HG03039 (cell line): ENCODE results near the gene DAW1.
"Not testable (repeated sequence)": the region's sequence is repeated elsewhere in the genome, so short reads cannot be mapped to it uniquely, and the experiment has no call there.

Experiments used
- ATAC-seq: cut with Tn5 transposase; IDR thresholded peaks from one replicate; pipeline ENCODE4 v1.9.1; 2021; ENCODE audit warnings: mild to moderate bottlenecking, moderate library complexity; ENCODE audit not compliant: unreplicated experiment

DAW1 gene, protein sequence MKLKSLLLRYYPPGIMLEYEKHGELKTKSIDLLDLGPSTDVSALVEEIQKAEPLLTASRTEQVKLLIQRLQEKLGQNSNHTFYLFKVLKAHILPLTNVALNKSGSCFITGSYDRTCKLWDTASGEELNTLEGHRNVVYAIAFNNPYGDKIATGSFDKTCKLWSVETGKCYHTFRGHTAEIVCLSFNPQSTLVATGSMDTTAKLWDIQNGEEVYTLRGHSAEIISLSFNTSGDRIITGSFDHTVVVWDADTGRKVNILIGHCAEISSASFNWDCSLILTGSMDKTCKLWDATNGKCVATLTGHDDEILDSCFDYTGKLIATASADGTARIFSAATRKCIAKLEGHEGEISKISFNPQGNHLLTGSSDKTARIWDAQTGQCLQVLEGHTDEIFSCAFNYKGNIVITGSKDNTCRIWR

DNA sequence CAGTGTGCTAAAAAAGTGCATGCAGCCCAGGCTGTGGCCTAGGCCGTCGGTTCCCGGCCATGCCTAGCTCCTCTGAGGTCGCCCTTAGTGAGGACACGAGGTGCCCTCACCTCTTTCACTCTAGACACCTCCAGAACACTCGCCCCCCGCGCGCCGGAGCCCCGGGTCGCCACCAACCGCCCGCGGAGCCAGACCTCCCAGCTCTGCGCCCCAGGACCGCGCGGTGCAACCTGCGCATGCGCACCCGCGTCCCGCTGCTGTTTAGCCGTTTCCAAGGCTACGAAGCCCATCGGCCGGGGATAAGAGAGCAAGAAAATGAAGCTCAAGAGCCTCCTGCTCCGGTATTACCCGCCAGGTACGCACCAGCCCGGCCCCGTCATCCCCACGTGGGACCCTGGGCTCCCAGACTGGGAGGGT, at the start of gene DAW1:
Gene DAW1, plus strand, starts transcription at position 257 of the 417 bp plus-strand sequence. Its CDS starts 59 bp downstream, at position 316.
- no peak for ATAC-seq

DNA sequence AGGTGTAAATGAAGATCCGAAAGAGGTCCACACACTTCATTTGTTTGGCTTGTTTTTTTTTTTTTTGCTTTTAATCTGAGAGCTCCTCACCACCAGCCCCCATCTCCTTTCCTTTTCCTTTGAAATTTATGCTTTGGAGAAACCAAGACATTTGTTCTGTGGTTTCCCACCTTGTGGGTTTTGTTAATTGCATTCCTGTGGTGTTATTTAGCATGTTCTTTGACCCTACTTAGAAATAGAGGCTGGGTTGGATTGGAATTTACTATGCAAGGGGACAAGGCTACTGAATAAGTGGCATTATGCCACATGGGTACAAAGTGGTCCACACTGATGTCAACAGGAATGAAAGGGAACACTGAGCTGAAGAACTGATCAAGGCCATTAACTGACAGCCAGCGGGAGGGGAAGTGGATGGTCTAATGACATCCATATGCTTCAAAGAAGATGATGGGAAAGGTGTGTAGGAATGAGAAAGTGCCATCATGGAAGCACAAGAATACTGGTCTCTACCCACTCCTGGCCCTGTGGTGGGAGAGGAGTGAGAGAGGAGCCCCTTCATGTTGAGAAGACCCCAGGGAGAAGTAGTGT, 48.9 kb upstream of the DAW1 start:
- ATAC-seq = no peak

DNA sequence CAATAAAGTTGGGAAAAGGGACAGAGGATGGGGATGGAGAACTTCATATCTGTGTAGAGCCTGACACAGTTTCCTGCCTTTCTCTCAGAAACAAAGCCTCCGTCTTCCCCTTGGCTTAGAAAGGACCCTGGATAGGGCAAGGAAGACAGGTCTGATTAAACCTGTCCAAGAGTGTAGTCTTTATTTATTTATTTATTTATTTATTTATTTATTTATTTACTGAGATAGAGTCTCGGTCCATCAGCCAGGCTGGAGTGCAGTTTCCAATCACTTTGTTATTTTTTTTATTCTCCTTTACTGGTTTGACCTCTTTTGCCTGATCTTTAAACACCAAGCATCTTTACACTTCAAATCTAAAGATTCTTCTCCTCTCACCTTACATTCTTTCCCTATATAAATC, 47.5 kb upstream of the DAW1 start:
- no peak for ATAC-seq

DNA sequence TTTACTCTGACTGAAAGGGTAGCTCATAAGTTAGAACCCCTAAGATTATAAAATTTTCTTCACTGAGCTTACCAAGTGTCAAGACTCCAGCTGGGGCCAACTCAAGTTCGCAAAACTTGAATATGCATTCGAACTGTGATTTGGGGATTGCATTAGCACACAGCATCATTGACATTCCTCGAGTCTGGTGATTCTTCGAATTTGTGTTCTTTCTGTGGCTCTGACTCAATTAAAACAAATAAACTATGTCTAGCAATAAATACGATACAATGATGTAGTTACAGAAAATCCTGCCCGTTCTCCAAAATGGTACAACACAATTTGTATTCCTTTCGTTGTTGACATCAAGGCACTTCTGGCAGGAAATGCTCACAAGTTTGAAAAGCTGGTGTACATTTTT, 46.7 kb upstream of the DAW1 start:
- no peak for ATAC-seq

DNA sequence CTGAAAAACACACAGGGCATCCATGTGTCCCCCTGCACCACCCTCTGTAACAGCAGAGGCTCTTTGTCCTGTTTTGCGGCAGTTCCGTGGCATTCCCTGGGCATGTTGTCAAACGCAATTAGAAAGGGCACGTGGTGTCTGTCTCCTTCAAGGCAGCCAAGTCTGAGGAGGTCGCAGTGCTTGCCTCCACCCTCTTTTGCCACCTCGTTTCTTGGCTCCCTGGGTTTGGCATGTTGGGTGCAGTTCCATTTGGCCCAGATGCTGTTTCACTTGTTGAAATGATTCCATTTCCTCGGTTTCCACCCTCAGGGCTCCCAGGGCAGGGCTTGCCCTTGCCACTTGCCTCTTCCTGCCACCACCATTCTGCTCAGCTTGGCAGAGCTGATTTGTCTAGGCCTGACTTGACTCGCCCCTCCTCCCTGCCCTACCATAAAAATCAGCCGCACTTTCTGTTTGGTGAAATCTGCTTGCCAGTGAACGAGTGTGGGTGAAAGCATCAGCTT, 45.4 kb upstream of the DAW1 start:
- ATAC-seq = no peak

DNA sequence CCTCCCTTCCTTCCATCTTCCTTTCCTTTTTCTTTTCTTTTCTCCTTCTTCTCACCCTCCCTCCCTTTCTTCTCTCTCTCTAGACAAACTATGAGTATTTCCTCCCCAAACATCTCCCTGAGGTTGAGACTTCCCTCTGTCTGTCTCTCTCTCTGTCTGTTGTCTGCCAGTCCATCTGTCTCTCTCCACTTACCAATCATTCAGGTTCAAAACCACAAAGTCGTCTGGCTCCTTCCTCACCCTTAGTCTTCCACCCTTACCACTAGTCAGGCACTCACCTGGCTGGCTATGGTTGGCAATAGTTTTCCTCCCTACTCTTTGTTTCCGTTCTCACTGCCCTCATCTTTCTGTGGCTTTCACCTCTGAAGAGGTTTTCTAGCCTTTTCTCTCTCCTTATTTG, 44.9 kb upstream of the DAW1 start:
- no peak for ATAC-seq

DNA sequence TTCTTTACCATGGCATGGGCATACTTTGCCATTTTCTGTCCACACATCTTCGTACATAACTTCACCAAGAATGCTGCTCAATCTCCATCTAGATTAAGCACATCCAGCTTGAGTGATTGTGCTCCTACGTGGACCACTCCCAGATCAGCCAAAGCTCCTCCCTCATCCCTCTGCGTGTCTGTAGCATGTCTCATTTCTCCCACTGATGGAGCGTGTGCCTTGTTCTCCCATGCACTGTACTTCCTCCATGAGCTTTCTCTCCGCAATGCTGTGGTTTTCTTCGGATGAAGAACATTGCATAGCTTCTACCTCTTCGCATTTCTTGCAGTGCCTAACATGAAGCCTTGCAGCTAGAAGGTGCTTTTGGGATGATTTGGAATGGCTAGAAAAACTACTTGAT, 44.3 kb upstream of the DAW1 start:
- ATAC-seq = no peak

DNA sequence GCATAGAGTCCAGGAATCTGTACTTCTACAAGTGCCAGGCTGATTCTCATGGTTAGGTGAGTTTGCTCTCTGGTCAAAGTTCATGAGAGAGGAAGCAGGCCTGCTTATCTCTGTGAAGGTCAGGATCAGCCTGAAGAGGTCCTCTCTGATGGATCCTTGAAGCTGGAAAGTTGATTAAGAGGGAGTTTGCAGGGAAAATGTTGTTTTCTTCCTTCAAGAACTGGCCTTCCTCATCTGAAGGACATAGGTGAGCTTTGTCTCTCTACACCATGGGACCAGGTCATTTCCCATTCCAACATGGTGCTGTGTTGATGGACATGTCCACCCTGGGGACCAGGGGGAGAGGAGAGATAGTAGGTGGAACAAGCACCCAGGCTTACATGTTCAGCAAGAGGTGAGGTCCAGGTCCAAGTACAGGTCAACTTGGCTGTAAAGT, 42.9 kb upstream of the DAW1 start:
- no peak for ATAC-seq

DNA sequence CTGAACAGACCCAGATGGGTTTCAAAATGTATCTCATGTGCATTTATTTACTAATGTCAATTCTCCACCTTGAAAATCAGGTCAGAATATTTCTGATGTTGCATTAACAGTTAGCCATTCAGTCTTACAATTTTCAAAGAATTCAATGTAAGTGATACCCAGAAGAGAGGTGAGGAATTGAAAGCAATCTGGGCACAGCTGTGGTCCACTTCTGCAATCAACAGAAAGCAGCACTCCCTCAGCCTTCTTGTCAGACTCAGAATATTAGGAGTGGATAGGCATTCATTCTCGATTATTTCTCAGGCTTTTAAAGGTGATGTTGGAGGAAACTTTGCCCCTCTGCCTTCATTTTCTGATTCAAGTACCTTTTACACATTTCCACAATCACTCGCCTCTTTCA, 42.1 kb upstream of the DAW1 start:
- no peak for ATAC-seq

DNA sequence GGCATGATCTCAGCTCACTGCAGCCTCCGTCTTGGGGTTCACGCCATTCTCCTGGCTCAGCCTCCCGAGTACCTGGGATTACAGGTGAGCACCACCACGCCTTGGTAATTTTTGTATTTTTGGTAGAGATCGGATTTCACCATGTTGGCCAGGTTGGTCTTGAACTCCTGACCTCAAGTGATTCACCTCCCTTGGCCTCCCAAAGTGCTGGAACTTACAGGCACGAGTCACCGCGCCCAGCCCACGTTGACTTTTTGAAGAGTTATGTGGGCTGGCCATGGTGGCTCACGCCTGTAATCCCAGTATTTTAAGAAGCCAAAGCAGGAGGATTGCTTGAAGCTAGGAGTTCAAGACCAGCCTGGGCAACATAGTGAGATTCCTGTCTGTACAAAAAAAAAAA, 37.0 kb upstream of the DAW1 start:
- ATAC-seq = no peak

DNA sequence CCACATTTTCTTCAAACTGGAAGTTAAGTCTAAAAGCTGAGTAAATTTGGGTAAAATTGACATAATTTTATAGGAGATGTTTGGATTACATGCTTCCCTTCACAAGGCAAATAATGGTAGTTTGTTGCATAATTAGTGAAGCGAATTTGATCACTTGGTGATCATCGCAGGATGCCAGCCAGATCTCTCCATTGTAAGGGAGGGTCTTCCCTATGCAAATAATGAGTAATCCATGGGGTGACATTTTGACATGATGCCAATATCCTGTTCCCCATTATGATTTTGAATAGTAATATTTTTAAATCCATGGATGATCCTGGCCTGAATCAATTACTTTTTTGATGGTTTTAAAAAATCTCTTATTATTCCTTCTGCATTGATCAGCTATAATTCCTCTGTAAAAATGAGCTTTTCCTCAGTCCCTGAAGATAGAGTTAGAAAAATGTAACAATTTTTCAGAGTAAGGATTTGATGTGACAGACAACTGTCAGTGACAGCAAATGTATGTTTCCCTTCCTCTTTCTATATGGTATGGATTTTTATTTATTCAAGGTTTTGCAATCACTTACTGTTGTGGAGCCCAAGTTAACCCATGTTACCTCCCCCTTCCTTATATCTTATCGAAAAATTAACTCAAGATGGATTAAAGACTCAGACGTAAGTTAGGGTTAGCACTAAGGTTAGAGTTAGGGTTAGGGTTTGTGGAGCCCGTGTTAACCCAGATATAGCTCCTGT, 36.3 kb upstream of the DAW1 start:
- ATAC-seq = no peak

DNA sequence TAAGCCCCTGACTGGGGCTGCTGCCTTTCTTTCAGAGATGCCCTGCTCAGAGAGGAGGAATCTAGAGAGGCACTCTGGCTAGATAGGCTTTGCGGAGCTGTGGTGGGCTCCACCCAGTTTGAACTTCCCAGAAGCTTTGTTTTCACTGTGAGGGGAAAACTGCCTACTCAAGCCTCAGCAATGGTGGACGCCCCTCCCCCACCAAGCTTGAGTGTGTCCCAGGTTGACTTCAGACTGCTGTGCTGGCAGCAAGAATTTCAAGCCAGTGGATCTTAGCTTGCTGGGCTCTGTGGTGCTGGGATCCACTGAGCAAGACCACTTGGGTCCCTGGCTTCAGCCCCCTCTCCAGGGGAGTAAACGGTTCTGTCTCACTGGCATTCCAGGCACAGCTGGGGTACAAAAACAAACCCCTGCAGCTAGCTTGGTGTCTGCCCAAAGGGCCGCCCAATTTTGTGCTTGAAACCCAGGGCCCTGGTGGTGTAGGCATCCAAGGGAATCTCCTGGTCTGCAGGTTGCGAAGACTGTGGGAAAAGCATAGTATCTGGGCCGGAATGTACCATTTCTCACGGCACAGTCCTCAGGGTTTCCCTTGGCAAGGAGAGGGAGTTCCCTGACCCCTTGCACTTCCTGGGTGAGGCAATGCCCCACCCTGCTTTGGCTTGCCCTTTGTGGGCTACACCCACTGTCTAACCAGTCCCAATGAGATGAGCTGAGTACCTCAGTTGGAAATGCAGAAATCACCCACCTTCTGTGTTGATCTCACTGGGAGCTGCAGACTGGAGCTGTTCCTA, 31.9 kb upstream of the DAW1 start:
- not testable (repeated sequence) for ATAC-seq

DNA sequence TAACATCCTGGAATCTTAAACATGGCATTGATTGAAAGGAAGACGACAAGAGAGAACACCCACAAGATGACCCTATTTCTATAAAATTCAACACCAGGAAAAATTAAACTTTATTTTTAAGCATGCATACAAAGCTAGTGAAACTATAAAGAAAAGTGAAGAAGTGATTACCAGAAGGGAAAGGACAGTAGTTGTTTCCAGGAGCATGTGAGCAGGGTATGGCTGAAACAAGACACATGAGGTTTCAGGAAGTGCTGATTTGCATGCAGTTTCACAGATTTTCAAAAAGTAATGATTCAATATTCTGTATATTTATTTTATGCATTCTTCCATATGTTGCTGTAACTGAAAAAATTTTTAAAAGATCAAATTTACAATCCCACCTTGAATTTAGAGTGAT, 24.6 kb upstream of the DAW1 start:
- ATAC-seq = no peak

DNA sequence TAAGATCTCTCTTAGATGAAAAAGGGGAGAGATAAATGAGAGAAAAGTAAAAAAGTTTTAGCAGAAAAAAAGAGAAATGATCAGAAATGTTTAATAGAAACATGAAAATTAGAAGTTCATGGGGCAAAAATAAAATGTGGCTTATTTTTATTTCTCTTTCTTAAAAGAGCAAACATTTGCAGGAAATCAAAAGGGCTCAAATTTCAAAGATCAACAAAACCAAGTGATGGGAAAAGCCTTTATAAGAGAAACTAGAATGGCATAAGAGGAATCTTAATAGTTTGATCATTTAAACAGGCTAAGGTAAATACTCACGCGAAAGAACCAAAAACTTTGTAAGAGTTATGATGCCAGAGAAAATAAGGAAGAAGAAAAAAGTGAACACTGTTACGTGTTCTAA, 23.3 kb upstream of the DAW1 start:
- ATAC-seq = no peak

DNA sequence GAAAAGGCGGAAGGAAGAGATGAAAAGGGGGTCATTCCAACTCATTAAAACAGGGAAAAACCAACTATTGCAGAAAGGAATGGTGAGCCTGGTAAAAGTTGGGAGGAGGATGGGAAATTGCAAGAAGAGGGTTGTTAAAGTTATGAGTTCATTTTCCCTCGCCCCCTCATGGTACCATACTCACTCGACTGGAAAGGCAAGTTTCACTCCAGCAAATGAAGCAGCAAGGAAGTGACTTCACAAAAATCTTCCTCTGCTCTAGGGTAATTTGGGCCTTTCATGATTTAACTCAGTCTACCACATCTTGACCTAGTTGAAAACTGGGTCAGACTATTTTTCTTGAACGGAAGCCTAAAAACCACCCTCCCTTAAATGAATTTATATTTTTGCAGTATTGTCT, 22.8 kb upstream of the DAW1 start:
- ATAC-seq = peak; percentile 69

DNA sequence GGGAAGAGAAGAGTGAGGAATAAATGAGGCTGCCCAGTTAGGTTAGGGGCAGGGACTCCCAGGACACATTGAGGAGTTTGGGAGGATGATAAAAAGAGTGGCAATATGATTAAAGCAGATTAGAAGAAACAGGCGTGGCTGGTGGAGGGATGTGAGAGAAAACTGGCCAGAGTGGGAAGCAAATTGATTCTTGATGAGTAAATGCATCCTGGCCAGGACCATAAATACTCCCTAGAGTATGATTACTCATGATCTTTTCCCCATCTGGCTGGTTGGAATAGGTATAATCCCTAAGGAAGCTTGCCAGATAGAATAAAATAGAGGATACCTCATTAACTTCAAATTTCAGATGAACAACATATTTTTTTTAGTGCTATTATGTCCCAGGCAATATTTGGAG, 21.5 kb upstream of the DAW1 start:
- no peak for ATAC-seq

DNA sequence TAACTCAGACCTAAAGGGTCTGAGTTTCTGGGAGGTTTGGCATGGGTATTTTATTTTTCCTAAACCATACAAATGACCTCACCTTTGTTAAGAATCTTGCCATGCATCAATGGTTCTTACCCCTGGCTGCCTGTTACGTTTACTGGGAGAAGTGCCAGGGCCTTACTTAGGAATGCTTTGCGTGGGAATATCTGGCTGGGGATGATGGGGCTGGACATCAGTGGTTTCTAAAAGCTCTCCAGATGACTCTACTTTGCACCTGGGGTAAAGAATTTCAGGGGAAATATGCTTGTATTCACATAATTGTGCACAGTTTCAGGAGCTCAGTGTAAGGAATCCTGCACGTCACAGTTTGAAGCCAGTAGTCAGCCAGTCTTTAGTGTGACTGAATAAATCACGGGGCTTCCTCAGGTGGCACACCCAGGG, 18.2 kb upstream of the DAW1 start:
- no peak for ATAC-seq

DNA sequence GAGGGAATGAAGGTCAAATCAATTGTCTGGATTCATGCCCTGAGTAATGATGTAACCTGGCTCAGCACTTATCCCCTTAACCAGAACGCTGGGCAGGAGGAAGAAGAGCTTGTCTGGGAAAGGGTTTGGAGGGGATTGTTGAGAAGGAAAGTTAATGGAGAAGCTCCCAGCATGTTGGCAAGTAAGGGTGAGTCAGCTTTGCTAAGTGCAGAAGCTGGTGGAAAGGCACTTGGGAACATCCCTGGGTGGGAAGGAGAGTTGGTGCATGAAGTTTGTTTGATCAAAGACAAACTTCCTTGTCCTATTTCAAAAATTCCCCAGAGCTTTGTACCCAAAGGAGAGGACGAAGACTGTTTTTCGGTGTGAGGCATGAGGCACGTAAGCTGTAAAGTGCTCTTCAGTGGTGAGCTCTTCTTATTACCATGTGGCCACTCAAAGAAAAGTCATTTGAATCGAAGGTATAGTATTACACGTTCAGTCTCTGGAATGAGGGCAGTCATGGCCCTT, 17.6 kb upstream of the DAW1 start:
- no peak for ATAC-seq

DNA sequence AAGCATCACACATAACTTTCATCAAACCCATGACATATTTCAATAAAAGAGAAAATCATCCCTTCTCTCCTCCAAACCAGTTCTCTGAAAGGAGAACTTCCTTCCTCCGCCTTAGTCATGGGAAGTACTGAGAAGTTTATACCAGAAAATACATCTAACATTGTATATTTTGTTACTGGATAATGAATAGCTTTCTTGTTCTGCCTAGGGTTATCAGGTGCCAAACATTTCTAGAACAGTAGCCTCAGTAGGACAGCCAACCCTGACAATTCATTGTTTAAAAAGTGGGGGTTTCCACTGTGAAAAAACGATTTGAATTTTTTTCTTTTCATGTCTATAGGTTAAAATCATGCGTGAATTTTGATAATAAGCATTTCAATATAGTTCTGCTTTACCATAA, 16.0 kb upstream of the DAW1 start:
- no peak for ATAC-seq

DNA sequence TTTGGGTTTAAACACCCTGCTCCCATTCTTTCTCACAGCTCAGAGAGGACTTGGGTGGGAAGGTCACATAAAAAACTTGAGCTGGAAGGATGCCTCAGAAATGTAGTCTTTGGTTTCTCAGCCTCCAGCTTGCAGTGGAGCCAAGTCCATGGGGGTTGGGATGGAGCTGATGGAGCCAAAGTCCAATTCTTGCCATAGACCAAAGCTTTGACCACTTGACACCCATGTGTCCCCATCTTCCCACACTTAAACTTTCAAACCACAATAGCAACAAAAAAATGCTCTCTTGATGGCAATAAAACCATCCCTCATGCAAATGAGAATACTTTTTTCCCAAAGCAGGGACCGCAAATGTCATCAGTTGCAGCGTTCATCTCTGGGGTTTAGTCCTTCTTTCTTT, 14.7 kb upstream of the DAW1 start:
- no peak for ATAC-seq

DNA sequence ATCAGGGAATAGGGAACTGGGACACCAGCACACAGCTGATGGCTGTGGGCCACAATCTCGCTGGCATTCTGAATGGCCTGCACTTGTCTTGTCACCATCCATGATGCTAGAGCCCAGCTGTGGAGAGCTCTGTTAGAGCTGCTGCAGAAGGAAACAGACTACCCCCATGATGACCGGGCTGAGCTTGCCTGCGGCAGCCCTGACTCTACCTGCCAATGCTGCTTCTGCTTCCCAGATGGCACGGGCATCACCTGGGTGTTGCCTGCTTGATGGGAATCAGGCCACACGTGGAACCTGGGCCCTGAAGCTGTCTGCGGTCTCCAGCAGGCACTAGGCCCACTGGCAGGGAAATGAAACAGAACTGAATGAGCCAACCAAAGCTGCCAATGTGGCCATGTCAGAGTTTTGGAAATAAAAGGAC, 11.2 kb upstream of the DAW1 start:
- no peak for ATAC-seq
